GM12892 (cell line): ENCODE measurements around the gene ZC3HAV1. TPM values are rescaled to one million over a fixed set of nuclear protein-coding genes. Genes with fewer than 3 reads are reported as not detected.
"Not testable (repeated sequence)": the region's sequence is repeated elsewhere in the genome, so short reads cannot be mapped to it uniquely, and the experiment has no call there.

Experiments used
- DNase-seq: peaks from one replicate; pipeline ENCODE4 v3.0.0; 2011; ENCODE audit not compliant: insufficient read length
- FAIRE-seq: peaks from 2 replicates; lab custom pipeline; 2011; peaks lifted over from hg19 to GRCh38; lab: Jason Lieb, UNC
- POLR2A ChIP-seq: IDR thresholded peaks from 2 replicates; pipeline ENCODE4 v1.6.1; 2011; ENCODE audit warnings: low read depth, low read length, control low read depth
- POLR2AphosphoS5 ChIP-seq: IDR thresholded peaks from 2 replicates; pipeline ENCODE4 v1.6.1; 2011; ENCODE audit warnings: low read depth, low read length, control low read depth
- TAF1 ChIP-seq: IDR thresholded peaks from 2 replicates; pipeline ENCODE4 v1.6.1; 2011; ENCODE audit warnings: low read depth, mild to moderate bottlenecking, control low read depth, low read length, borderline replicate concordance
- polyA plus RNA-seq: library from polyadenylated mRNA; unstranded; fragments of >200 nt; gene quantifications from one replicate; pipeline ENCODE4 v1.2.1, GENCODE V29; 2012; ENCODE audit warnings: missing spikeins, inconsistent platforms; ENCODE audit not compliant: missing spikeins

The ZC3HAV1 gene
- 26.7 TPM for polyA plus RNA-seq

- TF ChIP-seq POLR2A = peak; percentile 92
- TF ChIP-seq POLR2AphosphoS5 = peak; percentile 67
- TF ChIP-seq TAF1 = 0 out of 2 replicates have a peak, but pooled peaks have one; percentile 58
- FAIRE-seq (peak; percentile 91), DNase-seq (peak; percentile 82)
These were observed at the start of gene ZC3HAV1 for GRCh38 chr7:139109188-139109982. TSS of gene ZC3HAV1 (minus strand) at chr7:139109720. CDS start at chr7:139109331, 389 bp downstream.

GRCh38 chr7:139153832-139154231 is 44.3 kb upstream of the ZC3HAV1 start:
- no peak for DNase-seq
- no peak for FAIRE-seq
- TF ChIP-seq POLR2A = no peak
- TF ChIP-seq TAF1 = no peak
- no peak for TF ChIP-seq POLR2AphosphoS5

- no peak for FAIRE-seq
- DNase-seq = no peak
- TF ChIP-seq POLR2AphosphoS5 = no peak
- no peak for TF ChIP-seq TAF1
- TF ChIP-seq POLR2A = no peak
These were observed 42.6 kb upstream of the ZC3HAV1 start for GRCh38 chr7:139152149-139152548.

GRCh38 chr7:139139150-139139549 is 29.6 kb upstream of the ZC3HAV1 start:
- TF ChIP-seq POLR2AphosphoS5 = no peak
- no peak for TF ChIP-seq POLR2A
- no peak for TF ChIP-seq TAF1
- no peak for FAIRE-seq

GRCh38 chr7:139133335-139134139 is 24.0 kb upstream of the ZC3HAV1 start:
- TF ChIP-seq POLR2AphosphoS5 (no peak), TAF1 (peak; percentile 68; the same call in 1 of the 2 replicates), POLR2A (peak; percentile 57)
- peak; percentile 90 for FAIRE-seq
- peak; percentile 64 for DNase-seq

More at GRCh38 chr7:139139150-139139549, 29.6 kb upstream of the ZC3HAV1 start:
- no peak for DNase-seq

GRCh38 chr7:139132887-139133286 is 23.4 kb upstream of the ZC3HAV1 start:
- DNase-seq (no peak), FAIRE-seq (no peak)
- TF ChIP-seq POLR2A (no peak), TAF1 (no peak), POLR2AphosphoS5 (no peak)

- FAIRE-seq (no peak), DNase-seq (no peak)
- TF ChIP-seq TAF1 (no peak), POLR2A (no peak), POLR2AphosphoS5 (no peak)
These were observed 22.1 kb upstream of the ZC3HAV1 start for GRCh38 chr7:139131601-139132041.

- FAIRE-seq, DNase-seq: not testable (repeated sequence)
These were observed 20.3 kb upstream of the ZC3HAV1 start for GRCh38 chr7:139129814-139130213.

GRCh38 chr7:139127648-139128047 is 18.1 kb upstream of the ZC3HAV1 start:
- FAIRE-seq = peak; percentile 27
- no peak for TF ChIP-seq POLR2A
- TF ChIP-seq TAF1 = no peak
- no peak for TF ChIP-seq POLR2AphosphoS5
- no peak for DNase-seq

- TF ChIP-seq POLR2AphosphoS5 = no peak
- FAIRE-seq (no peak), DNase-seq (no peak)
These were observed 16.1 kb upstream of the ZC3HAV1 start for GRCh38 chr7:139125657-139126056.

- not testable (repeated sequence) for FAIRE-seq, DNase-seq
These were observed 15.5 kb upstream of the ZC3HAV1 start for GRCh38 chr7:139124995-139125394.
